ENCODE data around the gene HINT3. TPM values are rescaled to one million over a fixed set of nuclear protein-coding genes. Genes with fewer than 3 reads are reported as not detected.

HINT3 gene
- total and polyA plus RNA-seq, 2 of the 13 experiments (the other 11 are each of a cell fraction or from before 2014, with no cell fraction given), result 3.1 to 22.8 TPM

- TF ChIP-seq HHEX (CRISPR knock-in tag; IDR thresholded peaks at IDR 0.05), result 0 out of 2 replicates have a peak, but pooled peaks have one; percentile 30
- peak; percentile 68; the same call in 1 of the 2 replicates for TF ChIP-seq MED13 (CRISPR knock-in tag; IDR thresholded peaks at IDR 0.05)
- TF ChIP-seq IKZF4 (CRISPR knock-in tag; IDR thresholded peaks at IDR 0.05; ENCODE audit: borderline replicate concordance, low read depth, not compliant biosample characterization), result peak; percentile 65
- peak; percentile 68 for TF ChIP-seq ZFX (CRISPR knock-in tag; IDR thresholded peaks at IDR 0.05; ENCODE audit: low read depth)
- peak; percentile 87 for TF ChIP-seq ZBTB38 (CRISPR knock-in tag; IDR thresholded peaks at IDR 0.05)
- TF ChIP-seq ZNF891 (CRISPR knock-in tag; IDR thresholded peaks at IDR 0.05), result peak; percentile 96; the same call in 1 of the 2 replicates
- TF ChIP-seq HOXD1 (CRISPR knock-in tag; IDR thresholded peaks at IDR 0.05), result no peak
- TF ChIP-seq, protein P1, sequence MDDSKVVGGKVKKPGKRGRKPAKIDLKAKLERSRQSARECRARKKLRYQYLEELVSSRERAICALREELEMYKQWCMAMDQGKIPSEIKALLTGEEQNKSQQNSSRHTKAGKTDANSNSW (CRISPR knock-in tag; IDR thresholded peaks at IDR 0.05; ENCODE audit: borderline replicate concordance), result peak; percentile 97; the same call in 1 of the 2 replicates
- peak; percentile 40; the same call in 1 of the 2 replicates for TF ChIP-seq ZNF235 (CRISPR knock-in tag; IDR thresholded peaks at IDR 0.05; ENCODE audit: borderline replicate concordance)
- TF ChIP-seq ZNF770 (CRISPR knock-in tag; IDR thresholded peaks at IDR 0.05), result peak; percentile 43
- peak; percentile 83; the same call in 1 of the 2 replicates for TF ChIP-seq CBFB (CRISPR knock-in tag; IDR thresholded peaks at IDR 0.05)
- TF ChIP-seq ZNF780A (CRISPR knock-in tag; IDR thresholded peaks at IDR 0.05), result peak; percentile 80; the same call in 1 of the 2 replicates
- TF ChIP-seq SSRP1 (CRISPR knock-in tag; IDR thresholded peaks at IDR 0.05), result peak; percentile 96
- peak; percentile 77; the same call in 1 of the 2 replicates for TF ChIP-seq ZNF138 (CRISPR knock-in tag; IDR thresholded peaks at IDR 0.05; ENCODE audit: low read depth)
- TF ChIP-seq TAF15 (IDR thresholded peaks at IDR 0.05; ENCODE audit: low read depth, low read length, poor library complexity, severe bottlenecking), result peak; percentile 68
- TF ChIP-seq, protein P2, sequence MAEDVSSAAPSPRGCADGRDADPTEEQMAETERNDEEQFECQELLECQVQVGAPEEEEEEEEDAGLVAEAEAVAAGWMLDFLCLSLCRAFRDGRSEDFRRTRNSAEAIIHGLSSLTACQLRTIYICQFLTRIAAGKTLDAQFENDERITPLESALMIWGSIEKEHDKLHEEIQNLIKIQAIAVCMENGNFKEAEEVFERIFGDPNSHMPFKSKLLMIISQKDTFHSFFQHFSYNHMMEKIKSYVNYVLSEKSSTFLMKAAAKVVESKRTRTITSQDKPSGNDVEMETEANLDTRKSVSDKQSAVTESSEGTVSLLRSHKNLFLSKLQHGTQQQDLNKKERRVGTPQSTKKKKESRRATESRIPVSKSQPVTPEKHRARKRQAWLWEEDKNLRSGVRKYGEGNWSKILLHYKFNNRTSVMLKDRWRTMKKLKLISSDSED (CRISPR knock-in tag; IDR thresholded peaks at IDR 0.05), result no peak
- TF ChIP-seq, protein P3, sequence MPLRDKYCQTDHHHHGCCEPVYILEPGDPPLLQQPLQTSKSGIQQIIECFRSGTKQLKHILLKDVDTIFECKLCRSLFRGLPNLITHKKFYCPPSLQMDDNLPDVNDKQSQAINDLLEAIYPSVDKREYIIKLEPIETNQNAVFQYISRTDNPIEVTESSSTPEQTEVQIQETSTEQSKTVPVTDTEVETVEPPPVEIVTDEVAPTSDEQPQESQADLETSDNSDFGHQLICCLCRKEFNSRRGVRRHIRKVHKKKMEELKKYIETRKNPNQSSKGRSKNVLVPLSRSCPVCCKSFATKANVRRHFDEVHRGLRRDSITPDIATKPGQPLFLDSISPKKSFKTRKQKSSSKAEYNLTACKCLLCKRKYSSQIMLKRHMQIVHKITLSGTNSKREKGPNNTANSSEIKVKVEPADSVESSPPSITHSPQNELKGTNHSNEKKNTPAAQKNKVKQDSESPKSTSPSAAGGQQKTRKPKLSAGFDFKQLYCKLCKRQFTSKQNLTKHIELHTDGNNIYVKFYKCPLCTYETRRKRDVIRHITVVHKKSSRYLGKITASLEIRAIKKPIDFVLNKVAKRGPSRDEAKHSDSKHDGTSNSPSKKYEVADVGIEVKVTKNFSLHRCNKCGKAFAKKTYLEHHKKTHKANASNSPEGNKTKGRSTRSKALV (CRISPR knock-in tag; IDR thresholded peaks at IDR 0.05), result peak; percentile 23; the same call in 1 of the 2 replicates
- peak; percentile 98; the same call in 1 of the 2 replicates for TF ChIP-seq BRD4 (CRISPR knock-in tag; IDR thresholded peaks at IDR 0.05)
- TF ChIP-seq MEIS1 (CRISPR knock-in tag; IDR thresholded peaks at IDR 0.05; ENCODE audit: borderline replicate concordance), result 0 out of 2 replicates have a peak, but pooled peaks have one; percentile 26
- TF ChIP-seq NCOA1 (CRISPR knock-in tag; IDR thresholded peaks at IDR 0.05), result peak; percentile 27; the same call in 1 of the 2 replicates
Observed at GRCh38 chr6:125986301-125987025, 29.9 kb downstream of the HINT3 start, which contains the start of gene TRMT11 (continued).
